ENCODE measurements around the gene ATOH8.

The ATOH8 gene

DNA sequence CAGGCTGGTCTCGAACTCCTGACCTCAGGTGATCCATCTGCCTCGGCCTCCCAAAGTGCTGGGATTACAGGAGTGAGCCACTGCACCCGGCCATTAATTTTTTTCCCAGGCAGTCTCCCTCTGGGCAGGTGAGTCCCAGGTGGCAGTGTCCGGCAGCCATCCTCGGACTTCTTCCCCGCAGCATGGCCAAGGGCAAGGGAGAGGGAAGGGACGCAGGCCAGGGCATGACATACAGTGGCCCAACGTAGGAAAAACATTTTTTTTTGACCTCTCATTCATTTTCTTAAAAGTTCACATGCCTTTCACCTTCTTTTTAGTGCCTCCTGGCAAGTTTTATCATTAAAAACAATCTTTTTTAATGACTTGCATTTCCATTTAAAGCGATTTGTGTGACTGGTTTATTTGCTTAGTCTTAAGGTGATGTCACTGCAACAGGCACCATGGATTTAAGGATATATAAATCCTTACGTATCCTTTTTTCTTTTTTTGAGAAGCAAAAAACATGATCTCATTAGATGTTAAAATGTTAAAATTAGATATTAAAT lies 23.0 kb upstream of the ATOH8 start:
- TF ChIP-seq, protein P1, sequence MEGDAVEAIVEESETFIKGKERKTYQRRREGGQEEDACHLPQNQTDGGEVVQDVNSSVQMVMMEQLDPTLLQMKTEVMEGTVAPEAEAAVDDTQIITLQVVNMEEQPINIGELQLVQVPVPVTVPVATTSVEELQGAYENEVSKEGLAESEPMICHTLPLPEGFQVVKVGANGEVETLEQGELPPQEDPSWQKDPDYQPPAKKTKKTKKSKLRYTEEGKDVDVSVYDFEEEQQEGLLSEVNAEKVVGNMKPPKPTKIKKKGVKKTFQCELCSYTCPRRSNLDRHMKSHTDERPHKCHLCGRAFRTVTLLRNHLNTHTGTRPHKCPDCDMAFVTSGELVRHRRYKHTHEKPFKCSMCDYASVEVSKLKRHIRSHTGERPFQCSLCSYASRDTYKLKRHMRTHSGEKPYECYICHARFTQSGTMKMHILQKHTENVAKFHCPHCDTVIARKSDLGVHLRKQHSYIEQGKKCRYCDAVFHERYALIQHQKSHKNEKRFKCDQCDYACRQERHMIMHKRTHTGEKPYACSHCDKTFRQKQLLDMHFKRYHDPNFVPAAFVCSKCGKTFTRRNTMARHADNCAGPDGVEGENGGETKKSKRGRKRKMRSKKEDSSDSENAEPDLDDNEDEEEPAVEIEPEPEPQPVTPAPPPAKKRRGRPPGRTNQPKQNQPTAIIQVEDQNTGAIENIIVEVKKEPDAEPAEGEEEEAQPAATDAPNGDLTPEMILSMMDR (IDR thresholded peaks at IDR 0.05), result no peak
- Histone ChIP-seq H3K27ac (no peak overlapping the region), H3K4me3 (no peak overlapping the region)
- no peak for DNase-seq (ENCODE audit: low spot score)

DNA sequence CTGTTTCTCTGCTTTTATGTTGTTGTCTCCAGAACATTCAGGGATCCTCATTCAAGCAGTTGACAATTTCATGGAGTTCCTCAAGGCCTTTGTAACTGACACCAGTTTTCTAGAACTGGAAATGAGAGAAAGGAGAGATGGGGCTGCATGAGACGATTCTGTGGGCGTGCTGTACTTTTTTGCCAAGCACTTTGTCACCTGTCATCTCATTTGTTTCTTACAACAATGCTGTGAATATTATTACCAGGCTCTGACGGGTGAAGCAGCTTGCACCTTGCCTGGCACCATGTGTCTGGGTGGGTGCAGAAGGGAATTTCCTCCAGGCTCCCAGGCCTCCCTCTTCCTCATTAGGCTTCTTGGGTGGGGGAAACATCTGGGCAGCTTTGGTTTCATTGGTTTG lies 22.2 kb upstream of the ATOH8 start:
- no peak overlapping the region for H3K27ac ChIP-seq
- H3K4me3 ChIP-seq, result no peak overlapping the region
- no peak for DNase-seq (ENCODE audit: low spot score)
- TF ChIP-seq, protein P1 (IDR thresholded peaks at IDR 0.05), result no peak

DNA sequence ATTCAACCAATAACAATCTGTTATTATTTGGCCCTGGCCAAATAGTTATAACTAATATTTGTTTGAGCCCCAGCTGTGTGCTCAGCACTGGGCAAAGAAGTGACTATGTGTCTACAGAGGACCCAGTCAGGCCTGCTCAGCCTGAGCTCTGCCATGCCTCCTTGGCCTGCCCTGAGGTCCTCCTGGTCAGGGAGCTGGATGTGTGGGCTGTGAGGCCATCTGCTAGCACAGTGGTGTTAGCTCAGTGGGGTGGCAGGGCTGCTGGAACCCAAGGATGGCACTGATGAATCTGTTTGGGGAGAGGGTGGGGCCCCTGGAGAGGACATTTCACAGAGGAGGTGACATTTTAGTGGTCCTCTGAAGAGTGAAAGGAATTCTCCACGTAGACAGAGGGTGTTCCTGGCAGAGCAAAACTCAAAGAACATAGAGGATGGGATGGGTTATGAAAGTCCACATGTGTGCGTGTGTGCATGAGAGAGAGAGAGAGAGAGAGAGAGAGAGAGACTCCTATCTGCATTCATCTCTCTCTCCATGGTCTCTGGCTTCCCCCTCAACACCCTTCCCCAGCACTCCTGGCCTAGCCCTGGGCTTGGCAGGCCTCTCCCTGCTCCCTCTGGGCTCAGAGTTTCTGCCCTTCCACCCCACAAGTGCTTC lies 21.2 kb upstream of the ATOH8 start:
- TF ChIP-seq, protein P1 (IDR thresholded peaks at IDR 0.05), result no peak
- H3K4me3 ChIP-seq, result no peak overlapping the region
- DNase-seq (ENCODE audit: low spot score), result no peak
- H3K27ac ChIP-seq, result peak overlapping the region in 1 of 2 donors; percentile 34

DNA sequence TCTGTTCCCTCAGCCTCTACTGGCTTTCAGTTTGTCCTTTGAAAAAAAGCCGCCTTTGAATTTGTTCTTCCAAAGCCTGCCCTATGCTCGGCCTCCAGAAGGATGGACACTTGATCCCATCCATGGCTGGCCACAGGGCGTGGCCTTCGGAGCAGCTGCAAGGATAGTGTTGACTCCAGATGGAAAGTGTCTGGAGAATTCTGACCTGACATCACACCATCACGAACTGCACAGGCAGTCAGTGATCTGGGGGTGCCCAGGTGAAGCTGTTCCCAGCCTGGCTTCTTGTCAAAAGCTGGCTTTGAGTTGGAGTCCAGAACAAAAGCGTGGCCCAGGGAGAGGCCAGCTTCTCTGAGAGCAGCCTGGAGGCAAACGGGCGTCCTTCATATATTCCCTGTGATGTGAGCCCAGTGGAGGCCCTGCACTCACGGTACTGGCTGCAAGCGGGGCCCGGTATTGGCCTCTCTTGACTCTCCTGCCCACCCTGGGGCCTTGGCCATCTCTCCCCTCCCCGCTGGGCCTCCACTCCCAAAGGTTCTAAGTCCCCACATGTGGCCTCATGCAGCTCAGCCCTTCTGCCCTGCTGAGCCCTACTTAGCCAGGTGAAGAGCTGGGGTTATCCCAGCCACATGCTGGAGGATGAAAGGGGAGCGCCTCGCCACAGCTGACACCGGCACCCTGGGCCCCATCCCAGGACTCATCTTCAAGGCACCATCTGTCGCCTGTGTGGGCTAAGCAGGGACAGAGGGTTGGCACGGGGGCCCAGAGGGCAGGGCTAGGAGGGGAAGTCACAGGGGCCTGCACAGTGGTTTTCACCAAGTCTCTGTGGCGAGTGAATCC lies 20.4 kb upstream of the ATOH8 start:
- H3K27ac ChIP-seq, result peak overlapping the region in 1 of 2 donors; percentile 34
- TF ChIP-seq, protein P1 (IDR thresholded peaks at IDR 0.05), result no peak
- no peak for DNase-seq (ENCODE audit: low spot score)
- no peak overlapping the region for H3K4me3 ChIP-seq

DNA sequence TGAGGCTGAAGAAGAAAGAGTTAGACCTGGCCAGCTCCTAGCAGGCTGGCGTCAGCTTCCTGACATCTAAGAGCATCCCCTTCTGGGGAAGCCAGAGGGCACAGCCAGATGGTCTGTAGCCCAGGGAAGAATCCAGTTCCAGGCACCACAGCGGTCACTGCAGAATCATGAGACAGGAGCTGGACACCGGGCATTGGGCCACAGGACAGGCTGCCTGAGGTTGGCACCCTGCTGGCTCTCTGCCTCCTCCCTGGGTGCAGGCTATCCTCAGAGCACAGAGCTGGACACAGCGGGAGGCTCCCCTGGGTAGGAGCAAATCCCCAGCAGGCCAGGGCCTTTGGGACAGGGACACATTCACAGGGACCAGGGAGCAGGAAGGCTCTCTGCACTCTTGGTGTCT lies 19.8 kb upstream of the ATOH8 start:
- Histone ChIP-seq H3K27ac (no peak overlapping the region), H3K4me3 (no peak overlapping the region)
- TF ChIP-seq, protein P1 (IDR thresholded peaks at IDR 0.05), result no peak
- no peak for DNase-seq (ENCODE audit: low spot score)

DNA sequence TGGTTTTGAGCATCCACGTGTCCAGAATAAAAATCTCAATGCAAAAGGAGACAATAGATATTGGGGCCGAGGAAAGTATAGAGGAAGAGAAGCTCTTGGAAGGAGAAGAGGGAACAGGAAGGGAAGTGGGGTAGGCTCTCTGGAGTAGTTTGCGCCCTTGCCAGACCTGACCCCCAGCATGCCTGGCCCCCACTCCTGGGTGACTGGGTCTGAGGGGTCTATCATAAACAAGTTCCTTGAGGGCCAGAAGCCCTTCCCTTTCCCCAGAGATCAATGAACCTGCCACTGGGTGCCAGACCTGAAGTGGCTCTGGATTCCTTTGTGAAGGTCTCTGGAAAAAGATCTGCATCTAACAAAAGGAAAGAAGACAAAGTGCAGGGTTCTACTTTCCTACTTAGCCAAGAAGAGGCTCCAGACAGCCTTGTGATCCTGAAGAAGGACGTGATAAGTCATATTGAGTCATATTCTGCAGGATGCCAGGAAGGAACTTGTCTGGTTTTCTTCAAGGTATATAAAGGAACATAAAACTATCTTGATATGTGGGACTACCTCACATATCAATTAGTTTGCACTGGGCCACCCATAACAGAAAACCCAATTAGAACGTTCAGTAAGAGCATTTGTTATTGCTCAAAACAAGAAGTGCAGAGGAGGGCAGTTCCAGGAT lies 18.7 kb upstream of the ATOH8 start:
- no peak for DNase-seq (ENCODE audit: low spot score)

More for the DNA sequence above, 18.7 kb upstream of the ATOH8 start:
- peak overlapping the region in 1 of 2 donors; percentile 40 for H3K27ac ChIP-seq
- TF ChIP-seq, protein P1 (IDR thresholded peaks at IDR 0.05), result no peak
- H3K4me3 ChIP-seq, result no peak overlapping the region
